G401.6 (cell line): ENCODE results near the gene NEUROD1.
"Not testable (repeated sequence)": the region's sequence is repeated elsewhere in the genome, so short reads cannot be mapped to it uniquely, and the experiment has no call there.

Source experiments
- FAIRE-seq: peaks from 2 replicates; lab custom pipeline; 2012; peaks lifted over from hg19 to GRCh38; lab: Jason Lieb, UNC

The NEUROD1 gene

GRCh38 chr2:181680055-181680936 lies at the start of gene NEUROD1:
Gene NEUROD1, minus strand, starts transcription at chr2:181680517. Its CDS starts 1,657 bp downstream, at chr2:181678860.
- no peak for FAIRE-seq

- no peak for FAIRE-seq
Observed at GRCh38 chr2:181725476-181725875, 45.2 kb upstream of the NEUROD1 start.

DNA sequence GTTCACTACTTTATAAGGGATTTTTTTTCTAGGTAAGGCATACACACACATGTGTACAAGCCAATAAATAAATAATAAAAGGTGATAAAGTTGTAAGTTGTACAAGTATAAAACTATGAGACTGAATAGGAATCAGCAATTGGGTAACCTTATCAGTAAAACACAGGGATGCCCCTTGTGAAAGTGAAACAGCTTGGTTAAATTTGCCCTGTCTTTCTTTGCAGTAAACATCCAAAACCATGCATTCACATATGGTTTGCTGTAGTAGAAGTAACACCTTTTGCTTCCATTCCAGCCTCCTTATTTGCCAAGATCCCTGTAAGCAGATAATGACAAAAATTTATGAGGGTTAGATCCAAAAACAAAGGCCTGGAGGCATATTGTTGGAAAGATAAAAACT lies 44.3 kb upstream of the NEUROD1 start:
- no peak for FAIRE-seq

DNA sequence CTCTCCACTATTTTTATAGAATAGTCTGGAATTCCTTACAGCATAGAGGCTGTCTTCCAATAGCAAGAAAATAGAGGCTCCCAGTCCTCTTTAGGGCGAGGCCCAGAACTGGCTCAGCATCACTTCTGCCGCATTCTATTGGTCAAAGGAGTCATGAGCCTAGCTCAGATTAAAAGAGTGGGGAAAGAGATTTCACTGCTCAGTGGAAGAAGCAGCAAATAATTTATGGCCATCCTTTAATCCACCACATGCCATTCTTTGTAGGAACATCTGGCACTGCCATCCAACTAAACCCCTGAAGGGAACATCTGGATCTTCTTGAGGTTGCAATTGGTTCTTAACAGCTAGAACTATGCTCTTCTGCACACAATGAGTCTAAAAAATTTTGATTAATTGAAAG lies 43.4 kb upstream of the NEUROD1 start:
- FAIRE-seq: no peak

DNA sequence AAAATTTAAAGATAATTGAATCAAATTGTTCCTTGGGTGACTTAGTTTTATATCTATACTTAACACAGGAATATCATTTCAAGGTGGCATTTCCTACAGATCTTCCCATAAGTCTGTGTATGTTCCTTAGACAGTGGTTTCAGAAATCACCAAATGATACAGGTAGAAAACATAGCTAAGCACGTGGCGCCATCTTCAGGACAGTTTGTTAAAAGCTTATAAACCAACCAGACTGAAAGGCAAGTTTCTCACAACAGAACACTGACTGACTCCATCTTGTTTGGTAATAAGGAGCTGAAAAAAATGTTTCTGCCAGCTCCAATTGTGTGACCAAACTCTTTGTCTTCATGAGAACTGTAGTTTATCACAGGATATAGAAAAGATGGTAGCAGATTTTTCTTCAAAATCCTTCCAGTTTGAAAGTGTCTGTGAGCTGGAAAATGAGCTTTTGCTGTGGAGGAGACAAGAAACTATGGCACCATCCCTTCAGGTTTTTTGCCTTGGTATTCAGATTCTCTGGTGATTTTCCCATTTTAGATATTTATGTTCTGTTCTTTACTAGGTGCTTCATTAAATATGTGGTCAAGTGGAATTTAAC lies 34.8 kb upstream of the NEUROD1 start:
- FAIRE-seq: peak; percentile 95

DNA sequence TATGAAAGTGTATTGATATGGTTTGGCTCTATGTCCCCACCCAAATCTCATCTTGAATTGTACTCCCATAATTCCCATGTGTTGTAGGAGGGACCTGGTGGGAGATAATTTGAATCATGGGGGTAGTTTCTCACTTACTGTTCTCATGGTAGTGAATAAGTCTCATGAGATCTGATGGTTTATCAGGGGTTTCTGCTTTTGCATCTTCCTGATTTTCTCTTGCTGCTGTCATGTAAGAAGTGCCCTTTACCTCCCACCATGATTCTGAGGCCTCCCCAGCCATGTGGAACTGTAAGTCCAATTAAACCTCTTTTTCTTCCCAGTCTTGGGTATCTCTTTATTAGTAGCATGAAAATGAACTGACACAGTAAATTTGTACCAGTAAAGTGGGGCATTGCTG lies 30.7 kb upstream of the NEUROD1 start:
- FAIRE-seq: not testable (repeated sequence)

DNA sequence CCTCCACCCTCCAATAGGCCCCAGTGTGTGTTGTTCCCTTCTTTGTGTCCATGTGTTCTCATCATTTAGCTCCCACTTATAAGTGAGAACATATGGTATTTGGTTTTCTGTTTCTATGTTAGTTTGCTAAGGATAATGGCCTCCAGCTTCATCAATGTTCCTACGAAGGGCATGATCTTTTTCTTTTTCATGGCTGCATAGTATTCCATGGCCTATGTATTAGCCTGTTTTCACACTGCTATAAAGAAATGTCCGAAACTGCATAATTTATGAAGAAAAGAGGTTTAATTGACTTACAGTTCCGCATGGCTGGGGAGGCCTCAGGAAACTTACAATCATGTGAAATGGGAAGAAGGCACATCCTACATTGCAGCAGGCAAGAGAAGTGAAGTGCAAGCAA lies 22.2 kb upstream of the NEUROD1 start:
- not testable (repeated sequence) for FAIRE-seq

DNA sequence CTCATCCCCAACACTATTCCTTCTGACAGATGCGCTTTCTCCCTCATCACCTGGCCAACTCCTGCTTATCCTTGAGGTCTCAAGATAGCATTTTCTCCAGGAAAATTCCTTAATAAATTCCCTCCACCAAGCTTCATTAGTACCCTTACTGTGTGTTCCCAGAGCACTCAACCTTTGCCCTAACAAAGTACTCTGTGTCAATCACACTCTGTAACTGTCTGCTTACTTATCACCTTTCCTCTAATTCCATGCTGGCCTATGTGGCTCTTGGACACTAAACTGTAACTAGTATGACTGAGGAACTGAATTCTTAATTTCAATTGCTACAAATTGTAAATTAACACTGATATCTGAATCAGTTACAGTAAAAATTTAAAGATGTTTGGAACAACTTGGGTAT lies 17.9 kb upstream of the NEUROD1 start:
- FAIRE-seq: no peak

- no peak for FAIRE-seq
Observed at GRCh38 chr2:181697571-181697970, 17.3 kb upstream of the NEUROD1 start.

DNA sequence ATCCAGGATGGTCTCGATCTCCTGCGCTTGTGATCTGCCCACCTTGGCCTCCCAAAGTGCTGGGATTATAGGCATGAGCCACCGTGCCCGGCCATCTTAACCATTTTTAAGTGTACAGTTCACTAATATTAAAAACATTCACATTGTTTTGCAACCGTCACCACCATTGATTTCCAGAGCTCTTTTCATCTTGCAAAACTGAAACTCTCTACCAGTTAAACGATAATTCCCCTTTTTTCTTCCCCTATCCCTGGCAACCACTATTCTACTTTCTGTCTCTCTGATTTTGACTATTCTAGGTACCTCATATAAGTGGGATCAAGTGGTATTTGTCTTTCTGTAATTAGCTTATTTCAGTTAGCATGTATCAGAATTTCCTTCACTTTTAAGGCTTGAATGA lies 16.8 kb upstream of the NEUROD1 start:
- FAIRE-seq: no peak

GRCh38 chr2:181694271-181694670 lies 14.0 kb upstream of the NEUROD1 start:
- FAIRE-seq: no peak

- no peak for FAIRE-seq
Observed at GRCh38 chr2:181690860-181691259, 10.5 kb upstream of the NEUROD1 start.

DNA sequence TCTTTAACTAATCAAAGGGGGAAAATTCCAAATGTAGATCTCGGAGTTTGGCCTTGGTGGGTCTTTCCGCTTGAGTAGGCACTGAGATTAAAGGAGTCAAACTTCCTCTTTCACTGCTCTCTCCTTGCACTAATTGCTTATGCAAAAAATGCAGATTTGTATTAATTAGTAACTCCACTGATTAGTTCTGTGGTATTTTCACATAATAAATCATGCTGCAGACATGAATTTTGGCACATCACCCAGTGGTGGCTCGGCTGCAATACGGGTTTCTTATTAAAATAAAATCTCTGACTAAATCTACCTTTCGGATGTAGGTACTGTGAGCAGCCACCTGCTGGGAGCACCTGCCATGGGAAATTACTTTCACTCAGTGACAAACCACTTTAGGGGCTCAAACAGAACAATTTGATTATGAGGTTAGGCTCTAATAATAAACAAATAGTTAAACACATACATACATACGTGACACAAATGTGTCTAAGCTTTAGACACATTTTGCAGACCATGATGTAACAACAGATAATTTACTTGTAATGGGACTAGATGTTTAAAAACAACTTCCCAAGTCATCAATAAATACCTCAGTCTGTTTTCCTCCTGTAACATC lies 6.4 kb upstream of the NEUROD1 start:
- no peak for FAIRE-seq

DNA sequence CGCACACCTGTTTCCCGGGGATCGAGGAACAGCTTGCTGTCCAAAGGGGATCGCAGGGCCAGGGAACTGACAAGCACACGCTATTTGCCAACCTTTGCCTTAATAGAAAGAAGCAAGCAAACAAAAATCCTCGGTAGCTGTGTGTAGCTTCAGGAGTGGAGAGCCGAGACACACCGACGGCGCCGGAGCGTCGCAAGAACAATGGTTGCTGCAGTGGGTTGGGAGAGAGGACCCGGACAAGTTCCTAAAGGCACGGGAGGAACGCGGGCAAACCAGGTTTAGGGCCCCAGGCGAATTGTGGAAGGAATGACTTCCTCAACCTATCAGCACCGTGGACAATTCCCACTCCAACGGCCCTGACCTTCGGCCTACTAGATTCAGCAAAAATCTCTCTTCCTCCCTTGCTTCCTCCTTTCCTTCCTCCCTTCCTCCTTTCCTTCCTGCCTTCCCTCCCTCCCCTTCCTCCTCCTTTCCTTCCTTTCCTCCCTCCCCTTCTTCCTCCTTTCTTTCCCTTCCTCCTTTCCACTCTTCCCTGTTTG lies 4.9 kb upstream of the NEUROD1 start:
- FAIRE-seq: no peak

GRCh38 chr2:181684454-181685149 lies 4.3 kb upstream of the NEUROD1 start:
- no peak for FAIRE-seq

DNA sequence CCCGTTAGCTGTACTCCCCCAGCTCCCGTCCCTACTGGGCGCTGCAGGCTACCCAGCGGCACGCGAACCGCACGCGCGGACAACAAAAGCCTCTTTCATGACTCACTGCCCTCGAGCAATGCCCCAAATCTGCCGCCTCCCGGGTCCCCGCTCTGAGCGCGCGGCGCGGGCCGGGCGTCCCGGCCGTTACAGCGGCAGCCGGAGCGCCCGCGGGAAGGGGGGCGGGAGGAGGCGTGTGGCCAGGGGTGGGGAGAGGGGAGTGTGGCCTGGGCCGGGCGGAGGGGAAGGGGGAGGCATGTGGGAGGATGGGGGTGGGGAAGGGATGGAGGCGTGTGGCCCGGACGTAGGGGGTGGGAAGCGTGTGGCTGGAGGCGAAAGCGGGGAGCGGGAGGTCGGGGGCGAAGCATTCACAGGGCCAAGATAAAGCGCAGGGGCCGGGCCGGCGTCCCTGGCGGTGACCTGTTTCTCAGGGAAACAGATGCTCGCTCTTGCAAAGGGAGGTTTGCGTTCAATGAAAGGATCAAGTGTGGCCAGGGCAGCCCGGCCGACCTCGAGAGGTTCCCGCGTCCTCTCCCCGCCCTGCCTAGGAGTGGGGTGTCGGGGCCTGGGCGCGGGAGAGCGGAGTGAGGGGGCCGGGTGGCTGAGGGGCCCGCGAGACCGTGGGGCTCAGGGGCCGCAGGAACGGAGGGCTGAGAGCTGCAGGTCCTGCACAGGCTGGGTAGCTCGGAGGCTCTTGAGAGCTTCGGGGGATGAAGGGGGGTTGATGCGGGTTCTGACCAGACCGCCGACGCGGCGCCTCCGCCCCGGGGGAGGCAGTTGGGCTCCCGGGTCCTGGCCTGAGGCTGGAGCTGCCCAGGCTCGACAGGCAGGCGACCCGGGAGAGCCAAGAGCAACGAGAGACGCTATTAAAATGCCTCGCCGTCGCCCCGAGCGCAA lies 3.5 kb upstream of the NEUROD1 start:
- no peak for FAIRE-seq

DNA sequence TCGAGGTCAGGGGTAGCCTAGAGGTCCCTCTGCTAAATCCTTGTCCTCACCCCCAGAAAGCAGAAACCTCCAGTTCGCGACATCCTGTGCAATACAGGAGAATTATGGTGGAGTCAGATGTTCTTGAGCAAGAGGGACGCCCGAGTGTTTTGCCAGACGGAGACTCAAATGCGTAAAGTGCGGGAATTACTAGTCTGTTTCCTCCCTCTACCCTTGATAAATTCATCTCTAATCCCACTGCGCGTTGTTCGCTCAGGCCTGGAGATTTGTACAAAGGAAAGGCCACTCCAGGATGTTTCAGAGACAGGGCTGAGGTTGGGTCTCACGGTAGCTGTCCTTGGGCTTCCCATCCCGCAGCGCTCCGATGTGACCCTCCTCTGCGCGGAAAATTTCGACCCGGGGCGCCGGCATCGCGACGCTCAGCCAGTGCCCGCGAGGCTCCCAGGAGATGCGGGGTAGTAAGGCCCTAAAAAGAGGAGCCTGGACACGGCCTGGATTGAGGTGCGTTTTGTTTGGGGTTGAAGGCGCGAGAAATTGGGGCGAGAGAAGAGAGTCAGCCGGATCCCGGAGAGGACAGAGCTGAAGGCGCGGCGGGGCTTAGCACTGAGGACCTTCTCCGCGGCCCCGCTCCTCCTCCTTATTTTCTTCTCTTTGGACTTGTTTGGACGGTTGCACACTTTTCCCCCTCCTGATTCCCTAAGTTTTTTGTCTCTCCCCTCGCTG lies 2.6 kb upstream of the NEUROD1 start:
- no peak for FAIRE-seq

DNA sequence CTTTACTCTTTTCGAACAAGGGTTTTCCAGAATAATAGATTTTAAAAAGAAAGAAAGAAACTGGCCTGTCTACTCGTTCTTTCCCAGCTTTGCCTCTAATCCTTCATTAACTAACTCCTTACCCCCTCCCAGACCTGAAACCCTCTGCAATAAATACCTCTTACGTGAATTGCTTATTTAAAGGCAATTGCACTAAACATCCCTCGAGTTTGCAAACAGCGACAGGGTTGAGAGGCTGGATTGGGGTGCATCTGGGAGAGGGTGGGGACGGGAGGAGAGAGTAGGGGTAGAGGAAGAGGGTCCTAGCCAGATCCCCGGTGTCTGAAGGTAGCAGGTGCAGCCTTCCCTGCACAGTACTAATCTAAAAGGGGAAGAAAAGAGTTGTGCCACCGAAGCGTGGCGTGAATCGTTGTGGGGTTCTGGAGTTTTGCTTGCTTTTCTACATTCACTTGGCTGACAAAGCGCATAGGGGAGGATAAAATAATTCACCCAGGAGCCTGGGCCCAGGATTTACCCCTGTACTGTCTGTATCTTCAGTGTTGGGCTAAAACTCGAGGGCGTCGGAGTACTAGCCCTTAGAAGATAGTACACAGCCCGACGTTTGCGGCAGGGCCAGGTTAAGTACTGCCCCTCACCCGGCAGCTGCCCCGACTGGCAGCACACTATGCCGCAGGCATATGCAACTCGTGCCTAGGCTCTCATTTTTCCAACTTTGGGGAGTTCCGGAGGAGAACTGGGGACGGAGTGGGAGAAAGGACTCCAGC lies 1.9 kb upstream of the NEUROD1 start:
- FAIRE-seq: no peak

GRCh38 chr2:181680937-181681811 lies 857 bp upstream of the NEUROD1 start:
- no peak for FAIRE-seq
